A673 (cell line): ENCODE results near the gene SLCO3A1.

ENCODE experiments used
- CTCF ChIP-seq: fragments of 300-800, 200-600 bp; sonication (generic); conservative IDR thresholded peaks from 2 replicates; pipeline ENCODE4 v1.5.1; 2017; ENCODE audit warnings: low read depth, mild to moderate bottlenecking, antibody characterized with exemption, low read length, moderate library complexity, mixed read lengths
- EZH2 ChIP-seq: fragments of 200-600 bp; sonication (generic); IDR thresholded peaks from 2 replicates; pipeline ENCODE4 v1.6.1; 2017; ENCODE audit warnings: borderline replicate concordance, low read depth, mild to moderate bottlenecking, mixed read lengths, antibody characterized with exemption, low read length; ENCODE audit not compliant: poor library complexity, severe bottlenecking

- no peak for TF ChIP-seq CTCF
- no peak for TF ChIP-seq EZH2
Observed at GRCh38 chr15:91872356-91873137, 19.0 kb downstream of the SLCO3A1 start.
